Naive thymus-derived CD4-positive, alpha-beta T cell (primary cell): ENCODE results near the gene FOXP3. TPM values are rescaled to one million over a fixed set of nuclear protein-coding genes. Genes with fewer than 3 reads are reported as not detected.

Experiments
- ATAC-seq: fragments of 150-1000 bp; cut with Tn5 transposase; 2 replicates; pipeline ENCODE4 v1.10.0; 2021; ENCODE audit warnings: mild to moderate bottlenecking, moderate library complexity
- CTCF ChIA-PET: fragments of 350-600 bp; sonication (Branson Sonifier 250); formaldehyde crosslinking; loops from one replicate; lab custom pipeline; 2021; ENCODE audit warnings: antibody characterized with exemption; lab: Charles Lee
- POLR2A ChIA-PET: fragments of 350-600 bp; sonication (Branson Sonifier 250); formaldehyde crosslinking; loops from one replicate; lab custom pipeline; 2021; ENCODE audit warnings: antibody characterized with exemption, inconsistent platforms; lab: Charles Lee
- DNase-seq, 9 donors: peaks; one replicate each; pipeline versions ENCODE4 v3.0.0 to v3.0.0-alpha.2; 2020 to 2022; ENCODE audit warnings: mixed read lengths in 1 of 9
- H3K27ac ChIP-seq: one replicate; pipeline ENCODE4 v1.7.0; 2013; ENCODE audit warnings: mild to moderate bottlenecking, low read depth, low read length, moderate library complexity
- H3K27me3 ChIP-seq, 2 donors: one replicate each; pipeline ENCODE4 v1.7.0; 2013; ENCODE audit warnings: low read length in 2 of 2, mild to moderate bottlenecking in 2 of 2, moderate library complexity in 2 of 2; ENCODE audit not compliant: control insufficient read depth in 2 of 2, insufficient read depth in 2 of 2
- H3K36me3 ChIP-seq, 3 experiments: 1 replicate in 2 of 3; 2 replicates in 1 of 3; pipeline ENCODE4 v1.7.0; 2013; ENCODE audit warnings: low read length in 3 of 3, mild to moderate bottlenecking in 3 of 3, moderate library complexity in 1 of 3; ENCODE audit not compliant: insufficient read depth in 3 of 3, control insufficient read depth in 2 of 3
- H3K4me1 ChIP-seq, 2 donors: one replicate each; pipeline ENCODE4 v1.7.0; 2013; ENCODE audit warnings: low read length in 2 of 2, mild to moderate bottlenecking in 2 of 2, moderate library complexity in 1 of 2; ENCODE audit not compliant: control insufficient read depth in 2 of 2, insufficient read depth in 2 of 2
- H3K4me3 ChIP-seq: 2 replicates; pipeline ENCODE4 v1.7.0; 2013; ENCODE audit warnings: mild to moderate bottlenecking, low read length
- H3K9me3 ChIP-seq, 3 experiments: 1 replicate in 2 of 3; 2 replicates in 1 of 3; pipeline ENCODE4 v1.7.0; 2013; ENCODE audit warnings: low read length in 3 of 3; ENCODE audit not compliant: control insufficient read depth in 2 of 3
- H3K27ac Mint-ChIP-seq, 9 donors: one replicate each; pipeline ENCODE4 v1.8.0; 2020 to 2022; ENCODE audit warnings: mixed read lengths in 9 of 9, mild to moderate bottlenecking in 8 of 9, moderate library complexity in 5 of 9, inconsistent platforms in 2 of 9
- H3K27me3 Mint-ChIP-seq, 5 donors: one replicate each; pipeline ENCODE4 v1.8.0; 2021 to 2022; ENCODE audit warnings: mixed read lengths in 5 of 5, mild to moderate bottlenecking in 1 of 5
- H3K36me3 Mint-ChIP-seq, 5 donors: one replicate each; pipeline ENCODE4 v1.8.0; 2020 to 2022; ENCODE audit warnings: mixed read lengths in 5 of 5, mild to moderate bottlenecking in 3 of 5, inconsistent platforms in 1 of 5
- H3K4me1 Mint-ChIP-seq, 7 donors: one replicate each; pipeline ENCODE4 v1.8.0; 2020 to 2022; ENCODE audit warnings: mixed read lengths in 7 of 7, mild to moderate bottlenecking in 3 of 7, inconsistent platforms in 1 of 7
- H3K4me3 Mint-ChIP-seq, 10 donors: one replicate each; pipeline ENCODE4 v1.8.0; 2020 to 2022; ENCODE audit warnings: mild to moderate bottlenecking in 10 of 10, mixed read lengths in 10 of 10, moderate library complexity in 6 of 10, inconsistent platforms in 2 of 10
- H3K9me3 Mint-ChIP-seq, 11 donors: one replicate each; pipeline ENCODE4 v1.8.0; 2020 to 2022; ENCODE audit warnings: mixed read lengths in 11 of 11, mild to moderate bottlenecking in 4 of 11, inconsistent platforms in 1 of 11, moderate library complexity in 1 of 11
- intact Hi-C, 2 donors: fragments of 100-400 bp; cut with micrococcal nuclease; formaldehyde crosslinking; loops; one replicate each; pipeline ENCODE4 v1.15.1; 2023
- polyA plus RNA-seq, 2 donors: library from polyadenylated mRNA; unstranded; fragments of 300-500 nt; fragmentation: Illumina TruSeq; gene quantifications; one replicate each; pipeline ENCODE4 v1.2.3, GENCODE V29; 2021
- total RNA-seq, 6 experiments: library from RNA in 5 of 6; stranded (reverse) in 5 of 6; gene quantifications; 1 replicate in 5 of 6; 2 replicates in 1 of 6; pipeline ENCODE4 v1.2.3 and lab custom pipeline; 2021 to 2026

The FOXP3 gene
- total and polyA plus RNA-seq, 7 experiments from 2014 or later = 0.35 to 25.3 (median 0.76) TPM

- peaks cover 15 to 60% (median 46%) of the 10 kb centered on the region in 7 donors for H3K4me1 Mint-ChIP-seq
- CTCF ChIA-PET = interaction anchor here (0.9 kb wide), 1 partner anchor 11 kb away, joined by 11 read pairs; no protein-coding TSS in a partner anchor
- peak overlapping the region in 6 of 9 donors; percentile 33 to 76 (median 62) for H3K27ac Mint-ChIP-seq
- no peaks in the 10 kb centered on the region for H3K9me3 ChIP-seq
- H3K27me3 Mint-ChIP-seq = no peaks in the 10 kb centered on the region
- no peaks in the 10 kb centered on the region for H3K9me3 Mint-ChIP-seq
- H3K27me3 ChIP-seq = no peaks in the 10 kb centered on the region
- H3K4me3 Mint-ChIP-seq = no peak overlapping the region
- intact Hi-C loops = loop anchor here in 1 of 2 donors (1.0 kb wide), 1 partner anchor 9 kb away; no protein-coding TSS in a partner anchor
- H3K36me3 ChIP-seq = no peaks in the 10 kb centered on the region
- ATAC-seq (no peak), DNase-seq (no peak)
- H3K4me1 ChIP-seq = peaks cover 13 to 42% of the 10 kb centered on the region in 2 donors
- H3K36me3 Mint-ChIP-seq = peaks cover 0 to 30% (median 0%) of the 10 kb centered on the region in 5 donors
- no peak overlapping the region for H3K4me3 ChIP-seq
- POLR2A ChIA-PET = interaction anchor here (0.6 kb wide), 1 partner anchor 19 kb away, joined by 3 read pairs; no protein-coding TSS in a partner anchor
- H3K27ac ChIP-seq = no peak overlapping the region
Measured at GRCh38 chrX:49282647-49283011, 18.1 kb upstream of the FOXP3 start.

- no peaks in the 10 kb centered on the region for H3K36me3 ChIP-seq
- ChIA-PET POLR2A (interaction anchor here (0.7 to 2.4 kb wide), 3 partner anchors 11 to 32 kb away, joined by 3 to 11 read pairs (median 4); no protein-coding TSS in a partner anchor), CTCF (no interaction called here)
- Mint-ChIP-seq H3K4me1 (peaks cover 43 to 90% (median 81%) of the 10 kb centered on the region in 7 donors), H3K27ac (peak overlapping the region; percentile 76 to 94 (median 88)), H3K4me3 (peak overlapping the region; percentile 48 to 91 (median 74)), H3K27me3 (no peaks in the 10 kb centered on the region), H3K36me3 (peaks cover 0 to 50% (median 5%) of the 10 kb centered on the region in 5 donors), H3K9me3 (no peaks in the 10 kb centered on the region)
- peaks cover 52 to 82% of the 10 kb centered on the region in 2 donors for H3K4me1 ChIP-seq
- peak overlapping the region; percentile 50 for H3K27ac ChIP-seq
- DNase-seq = no peak
- no peaks in the 10 kb centered on the region for H3K9me3 ChIP-seq
- no peak for ATAC-seq
- intact Hi-C loops = loop anchor here in 1 of 2 donors (5.0 kb wide), 1 partner anchor 474 kb away; no protein-coding TSS in a partner anchor
- H3K4me3 ChIP-seq = no peak overlapping the region
- H3K27me3 ChIP-seq = no peaks in the 10 kb centered on the region
Measured at GRCh38 chrX:49278081-49278480, 13.6 kb upstream of the FOXP3 start.

- H3K4me3 Mint-ChIP-seq = peak overlapping the region; percentile 32 to 91 (median 74)
- Histone ChIP-seq H3K4me1 (peaks cover 56 to 81% of the 10 kb centered on the region in 2 donors), H3K27me3 (no peaks in the 10 kb centered on the region), H3K36me3 (no peaks in the 10 kb centered on the region), H3K4me3 (no peak overlapping the region), H3K27ac (peak overlapping the region; percentile 50), H3K9me3 (no peaks in the 10 kb centered on the region)
- POLR2A ChIA-PET = interaction anchor here (1.9 to 2.4 kb wide), 2 partner anchors 14 to 32 kb away, joined by 4 to 11 read pairs; no protein-coding TSS in a partner anchor
- no peaks in the 10 kb centered on the region for H3K27me3 Mint-ChIP-seq
- no peaks in the 10 kb centered on the region for H3K9me3 Mint-ChIP-seq
- peak in 2 of 9 donors; percentile 25 to 29 for DNase-seq
- H3K4me1 Mint-ChIP-seq = peaks cover 45 to 87% (median 80%) of the 10 kb centered on the region in 7 donors
- no peak for ATAC-seq
- H3K27ac Mint-ChIP-seq = peak overlapping the region; percentile 76 to 94 (median 88)
- intact Hi-C loops = loop anchor here in 1 of 2 donors (5.0 kb wide), 1 partner anchor 475 kb away; no protein-coding TSS in a partner anchor
- H3K36me3 Mint-ChIP-seq = peaks cover 0 to 49% (median 5%) of the 10 kb centered on the region in 5 donors
- CTCF ChIA-PET = no interaction called here
Measured at GRCh38 chrX:49277535-49277830, 13.0 kb upstream of the FOXP3 start.

GRCh38 chrX:49276671-49277534 is 12.4 kb upstream of the FOXP3 start:
- H3K4me3 ChIP-seq = no peak overlapping the region
- H3K9me3 ChIP-seq = no peaks in the 10 kb centered on the region
- H3K4me1 ChIP-seq = peaks cover 61 to 77% of the 10 kb centered on the region in 2 donors
- POLR2A ChIA-PET = interaction anchor here (1.9 to 2.4 kb wide), 2 partner anchors 14 to 33 kb away, joined by 4 to 11 read pairs; no protein-coding TSS in a partner anchor
- Mint-ChIP-seq H3K27me3 (no peaks in the 10 kb centered on the region), H3K4me3 (peak overlapping the region; percentile 32 to 91 (median 76)), H3K4me1 (peaks cover 39 to 87% (median 78%) of the 10 kb centered on the region in 7 donors), H3K27ac (peak overlapping the region; percentile 76 to 94 (median 88)), H3K36me3 (peaks cover 0 to 50% (median 5%) of the 10 kb centered on the region in 5 donors), H3K9me3 (no peaks in the 10 kb centered on the region)
- CTCF ChIA-PET = no interaction called here
- no peaks in the 10 kb centered on the region for H3K36me3 ChIP-seq
- DNase-seq (no peak), ATAC-seq (no peak)
- intact Hi-C loops = loop anchor here in 1 of 2 donors (5.0 kb wide), 1 partner anchor 475 kb away; no protein-coding TSS in a partner anchor
- peak overlapping the region; percentile 50 for H3K27ac ChIP-seq
- H3K27me3 ChIP-seq = no peaks in the 10 kb centered on the region

- intact Hi-C loops = loop anchor here in 1 of 2 donors (5.0 kb wide), 1 partner anchor 476 kb away; no protein-coding TSS in a partner anchor
- H3K27ac ChIP-seq = peak overlapping the region; percentile 50
- H3K9me3 Mint-ChIP-seq = peaks cover 0 to 2% (median 0%) of the 10 kb centered on the region in 11 donors
- H3K36me3 Mint-ChIP-seq = peaks cover 0 to 54% (median 6%) of the 10 kb centered on the region in 5 donors
- POLR2A ChIA-PET = interaction anchor here (0.8 to 2.4 kb wide), 4 partner anchors 9 to 33 kb away, joined by 3 to 11 read pairs (median 4); no protein-coding TSS in a partner anchor
- ATAC-seq = no peak
- H3K36me3 ChIP-seq = no peaks in the 10 kb centered on the region
- H3K4me3 Mint-ChIP-seq = peak overlapping the region in 6 of 10 donors; percentile 4 to 91 (median 82)
- DNase-seq = no peak
- peaks cover 68 to 80% of the 10 kb centered on the region in 2 donors for H3K4me1 ChIP-seq
- CTCF ChIA-PET = no interaction called here
- peaks cover 41 to 90% (median 79%) of the 10 kb centered on the region in 7 donors for H3K4me1 Mint-ChIP-seq
- no peaks in the 10 kb centered on the region for H3K9me3 ChIP-seq
- H3K27ac Mint-ChIP-seq = peak overlapping the region in 5 of 9 donors; percentile 14 to 78 (median 59)
- no peak overlapping the region for H3K4me3 ChIP-seq
- no peaks in the 10 kb centered on the region for H3K27me3 ChIP-seq
- H3K27me3 Mint-ChIP-seq = no peaks in the 10 kb centered on the region
Measured at GRCh38 chrX:49276207-49276606, 11.7 kb upstream of the FOXP3 start.

- no peaks in the 10 kb centered on the region for H3K36me3 ChIP-seq
- peak overlapping the region; percentile 99 for H3K27ac ChIP-seq
- H3K27me3 Mint-ChIP-seq = no peaks in the 10 kb centered on the region
- peaks cover 0 to 47% (median 10%) of the 10 kb centered on the region in 5 donors for H3K36me3 Mint-ChIP-seq
- peak overlapping the region; percentile 73 to 91 (median 84) for H3K4me3 Mint-ChIP-seq
- H3K4me1 ChIP-seq = peaks cover 69 to 72% of the 10 kb centered on the region in 2 donors
- H3K9me3 ChIP-seq = no peaks in the 10 kb centered on the region
- H3K27me3 ChIP-seq = no peaks in the 10 kb centered on the region
- DNase-seq (peak in 8 of 9 donors; percentile 39 to 73 (median 52)), ATAC-seq (no peak)
- peak overlapping the region; percentile 58 to 96 (median 88) for H3K27ac Mint-ChIP-seq
- peak overlapping the region; percentile 53 for H3K4me3 ChIP-seq
- POLR2A ChIA-PET = interaction anchor here (0.7 to 2.8 kb wide), 9 partner anchors 11 to 699 kb away, joined by 3 to 20 read pairs (median 3); partner anchors contain the start of genes CCDC22 and RBM3
- intact Hi-C loops = loop anchor here (1.0 to 5.0 kb wide), 4 partner anchors 9 to 604 kb away; partner anchors contain the start of genes PIM2 (in 1 of the 2) and USP27X (in 1 of the 2)
- peaks cover 42 to 80% (median 73%) of the 10 kb centered on the region in 7 donors for H3K4me1 Mint-ChIP-seq
- H3K9me3 Mint-ChIP-seq = peaks cover 0 to 5% (median 0%) of the 10 kb centered on the region in 11 donors
- CTCF ChIA-PET = interaction anchor here (2.0 kb wide), 1 partner anchor 19 kb away, joined by 6 read pairs; no protein-coding TSS in a partner anchor
Measured at GRCh38 chrX:49273181-49273727, 8.7 kb upstream of the FOXP3 start.
